Type B pancreatic cell (in vitro differentiated cells): ENCODE data around the gene ZBTB20. TPM values are rescaled to one million over a fixed set of nuclear protein-coding genes. Genes with fewer than 3 reads are reported as not detected.

ENCODE experiments used
- DNase-seq: peaks from one replicate; pipeline ENCODE4 v3.0.0; 2021; ENCODE audit warnings: mixed read lengths; ENCODE audit not compliant: unreplicated experiment; ENCODE audit errors: extremely low spot score
- H3K27ac Mint-ChIP-seq: 2 replicates; pipeline ENCODE4 v1.8.0; 2021; ENCODE audit warnings: mild to moderate bottlenecking, mixed read lengths
- H3K27me3 Mint-ChIP-seq: 2 replicates; pipeline ENCODE4 v1.8.0; 2021; ENCODE audit warnings: mixed read lengths
- H3K36me3 Mint-ChIP-seq: 2 replicates; pipeline ENCODE4 v1.8.0; 2021; ENCODE audit warnings: mixed read lengths
- H3K4me1 Mint-ChIP-seq: one replicate; pipeline ENCODE4 v1.8.0; 2021; ENCODE audit warnings: mixed read lengths; ENCODE audit not compliant: unreplicated experiment
- H3K4me3 Mint-ChIP-seq: 2 replicates; pipeline ENCODE4 v1.8.0; 2021; ENCODE audit warnings: mild to moderate bottlenecking, mixed read lengths
- H3K9me3 Mint-ChIP-seq: 2 replicates; pipeline ENCODE4 v1.8.0; 2021; ENCODE audit warnings: mixed read lengths
- total RNA-seq: library from RNA; stranded (reverse); gene quantifications from 2 replicates; pipeline ENCODE4 v1.2.1, GENCODE V29; 2021; ENCODE audit warnings: low replicate concordance
- TF ChIP-seq, protein P1 (sequence below): fragments of 200-600 bp; sonication (generic); conservative IDR thresholded peaks from 2 replicates; pipeline ENCODE4 v1.5.0; 2021; ENCODE audit warnings: antibody characterized with exemption, mild to moderate bottlenecking

ZBTB20 gene
- total RNA-seq, 1 donor from 2014 or later = 14.4 TPM

DNA sequence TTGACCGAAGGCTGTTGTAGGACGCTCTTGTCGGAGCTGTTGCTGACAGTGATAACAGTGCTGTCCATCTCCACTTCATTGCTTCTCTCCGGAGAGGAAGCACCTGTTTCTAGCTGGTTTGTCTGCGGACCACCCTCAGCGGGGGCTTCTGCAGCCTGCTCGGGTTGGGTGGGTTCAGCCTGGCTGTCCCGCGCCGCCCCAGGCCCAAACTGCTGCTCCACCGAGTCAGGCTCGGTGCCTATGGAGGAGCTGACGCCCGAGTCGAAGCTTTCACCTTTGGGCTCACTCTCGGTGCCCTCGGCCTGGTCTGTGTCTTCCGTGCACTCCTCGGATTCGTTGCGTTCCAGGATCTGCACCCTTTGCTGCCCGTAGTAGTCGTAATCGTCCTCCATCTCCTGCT lies 796.4 kb downstream of the ZBTB20 start:
- H3K4me3 Mint-ChIP-seq = no peak overlapping the region
- no peak for DNase-seq
- no peak overlapping the region for H3K27ac Mint-ChIP-seq
- TF ChIP-seq, protein P1, sequence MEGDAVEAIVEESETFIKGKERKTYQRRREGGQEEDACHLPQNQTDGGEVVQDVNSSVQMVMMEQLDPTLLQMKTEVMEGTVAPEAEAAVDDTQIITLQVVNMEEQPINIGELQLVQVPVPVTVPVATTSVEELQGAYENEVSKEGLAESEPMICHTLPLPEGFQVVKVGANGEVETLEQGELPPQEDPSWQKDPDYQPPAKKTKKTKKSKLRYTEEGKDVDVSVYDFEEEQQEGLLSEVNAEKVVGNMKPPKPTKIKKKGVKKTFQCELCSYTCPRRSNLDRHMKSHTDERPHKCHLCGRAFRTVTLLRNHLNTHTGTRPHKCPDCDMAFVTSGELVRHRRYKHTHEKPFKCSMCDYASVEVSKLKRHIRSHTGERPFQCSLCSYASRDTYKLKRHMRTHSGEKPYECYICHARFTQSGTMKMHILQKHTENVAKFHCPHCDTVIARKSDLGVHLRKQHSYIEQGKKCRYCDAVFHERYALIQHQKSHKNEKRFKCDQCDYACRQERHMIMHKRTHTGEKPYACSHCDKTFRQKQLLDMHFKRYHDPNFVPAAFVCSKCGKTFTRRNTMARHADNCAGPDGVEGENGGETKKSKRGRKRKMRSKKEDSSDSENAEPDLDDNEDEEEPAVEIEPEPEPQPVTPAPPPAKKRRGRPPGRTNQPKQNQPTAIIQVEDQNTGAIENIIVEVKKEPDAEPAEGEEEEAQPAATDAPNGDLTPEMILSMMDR = no peak
- peaks cover 4% of the 10 kb centered on the region for H3K9me3 Mint-ChIP-seq
- peaks cover 18% of the 10 kb centered on the region for H3K36me3 Mint-ChIP-seq
- H3K4me1 Mint-ChIP-seq = peaks cover 21% of the 10 kb centered on the region
- no peaks in the 10 kb centered on the region for H3K27me3 Mint-ChIP-seq

DNA sequence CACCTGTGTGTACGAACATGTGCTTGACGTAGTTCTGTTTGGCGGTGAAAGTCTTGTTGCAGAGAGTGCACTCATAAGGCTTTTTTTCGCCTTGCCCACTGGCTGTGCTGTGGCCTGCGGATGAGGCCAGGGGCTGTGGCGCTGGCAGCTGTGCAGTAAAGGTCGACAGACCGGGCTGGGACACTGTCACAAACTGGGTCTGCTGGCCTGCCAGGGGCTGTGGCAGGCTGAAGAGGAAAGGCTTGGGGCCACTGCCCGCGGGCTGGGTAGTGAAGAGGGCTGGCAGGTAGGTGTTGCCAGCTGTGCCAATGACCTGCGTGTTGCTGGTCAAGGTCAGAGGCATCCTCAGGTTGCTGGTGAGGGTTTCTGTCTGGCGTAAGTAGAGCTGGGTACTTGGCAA lies 796.8 kb downstream of the ZBTB20 start:
- H3K4me3 Mint-ChIP-seq = no peak overlapping the region
- TF ChIP-seq, protein P1 = no peak
- H3K4me1 Mint-ChIP-seq = peaks cover 24% of the 10 kb centered on the region
- H3K9me3 Mint-ChIP-seq = peaks cover 4% of the 10 kb centered on the region
- H3K36me3 Mint-ChIP-seq = peaks cover 18% of the 10 kb centered on the region
- H3K27me3 Mint-ChIP-seq = no peaks in the 10 kb centered on the region
- no peak for DNase-seq
- no peak overlapping the region for H3K27ac Mint-ChIP-seq

DNA sequence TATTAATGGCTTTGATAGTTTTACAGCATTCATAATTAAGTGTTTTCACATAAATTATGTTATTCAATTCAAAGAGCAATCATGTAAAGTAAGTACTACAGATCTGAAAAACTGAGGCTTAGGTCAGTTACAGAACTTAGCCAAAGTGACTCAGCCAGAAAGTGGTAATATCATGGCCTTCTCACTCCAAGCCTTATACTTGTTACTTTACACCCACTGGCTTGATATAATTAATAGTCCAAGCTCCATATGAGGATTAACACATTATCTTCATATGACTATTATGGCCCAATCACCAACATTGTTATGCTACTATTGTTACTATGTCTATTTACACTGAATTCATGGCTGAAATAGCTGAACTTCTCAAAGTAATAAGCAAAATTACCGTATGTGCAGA lies 802.6 kb downstream of the ZBTB20 start:
- DNase-seq = no peak
- H3K4me3 Mint-ChIP-seq = no peak overlapping the region
- no peak overlapping the region for H3K27ac Mint-ChIP-seq
- H3K9me3 Mint-ChIP-seq = peaks cover 4% of the 10 kb centered on the region
- peaks cover 7% of the 10 kb centered on the region for H3K36me3 Mint-ChIP-seq
- H3K27me3 Mint-ChIP-seq = no peaks in the 10 kb centered on the region
- TF ChIP-seq, protein P1 = no peak
- H3K4me1 Mint-ChIP-seq = peaks cover 35% of the 10 kb centered on the region

DNA sequence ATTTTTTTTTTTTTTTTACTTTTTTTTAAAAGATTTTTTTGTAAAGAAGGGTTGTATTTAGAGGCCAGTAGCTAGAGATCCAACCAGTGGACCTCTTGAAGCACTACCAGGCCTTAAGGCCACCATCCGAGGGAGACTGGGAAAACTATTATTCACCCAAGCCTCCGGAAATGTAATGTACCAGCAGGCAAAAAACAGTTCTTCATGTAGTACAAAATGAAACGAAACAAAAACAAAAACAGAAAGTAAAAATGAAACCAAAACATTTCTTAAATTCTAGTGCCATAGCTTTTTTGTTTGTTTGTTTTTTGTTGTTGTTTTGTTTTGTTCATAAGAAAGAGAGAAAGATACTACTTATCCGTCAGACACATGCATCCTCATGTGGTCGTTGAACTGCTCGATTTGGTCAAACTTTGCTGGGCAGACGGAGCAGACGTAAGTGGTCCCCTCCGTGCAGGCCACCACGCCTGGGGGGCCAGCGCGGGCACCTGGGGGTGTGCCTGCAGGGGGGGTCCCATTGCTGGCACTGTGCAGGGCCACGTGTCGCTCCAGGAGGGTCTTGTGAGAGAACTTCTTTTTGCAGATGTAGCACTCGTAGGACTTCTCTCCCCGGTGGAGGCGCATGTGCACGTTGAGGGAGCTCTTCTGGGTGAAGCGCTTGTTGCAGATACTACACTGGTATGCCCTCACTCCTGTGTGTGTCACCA lies 808.3 kb downstream of the ZBTB20 start:
- H3K4me1 Mint-ChIP-seq = peaks cover 18% of the 10 kb centered on the region
- no peaks in the 10 kb centered on the region for H3K9me3 Mint-ChIP-seq
- TF ChIP-seq, protein P1 = no peak

DNA sequence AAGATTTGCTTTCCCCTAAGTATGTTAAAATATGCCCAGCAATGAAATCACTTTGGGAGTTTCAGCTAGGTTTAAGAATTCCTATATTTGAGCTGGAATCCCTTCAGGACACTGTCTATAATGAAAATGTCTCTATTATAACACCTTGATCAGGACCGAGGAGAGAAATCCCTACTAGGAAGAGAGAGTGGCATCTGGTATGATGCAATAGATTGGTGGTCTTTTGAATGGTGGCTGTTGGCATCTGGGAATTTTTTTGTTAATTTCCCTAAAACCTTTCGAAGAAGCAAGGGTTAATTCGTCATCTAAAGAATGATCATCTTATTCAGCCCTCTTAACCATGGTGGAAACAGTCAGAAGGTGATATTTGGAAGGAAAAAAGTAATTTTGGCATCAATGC lies 810.2 kb downstream of the ZBTB20 start:
- no peak for DNase-seq
- Mint-ChIP-seq H3K27me3 (no peaks in the 10 kb centered on the region), H3K4me3 (no peak overlapping the region), H3K36me3 (peaks cover 7% of the 10 kb centered on the region), H3K4me1 (peaks cover 18% of the 10 kb centered on the region), H3K27ac (no peak overlapping the region), H3K9me3 (peaks cover 9% of the 10 kb centered on the region)
- TF ChIP-seq, protein P1 = no peak

More for the DNA sequence above, 808.3 kb downstream of the ZBTB20 start:
- Mint-ChIP-seq H3K27ac (no peak overlapping the region), H3K36me3 (no peaks in the 10 kb centered on the region), H3K4me3 (no peak overlapping the region), H3K27me3 (no peaks in the 10 kb centered on the region)
- DNase-seq = no peak
